GM21786 (cell line): ENCODE data around the gene ROBO1.

ENCODE experiments used
- ATAC-seq: cut with Tn5 transposase; IDR thresholded peaks from one replicate; pipeline ENCODE4 v1.9.1; 2021; ENCODE audit not compliant: unreplicated experiment

ROBO1 gene

GRCh38 chr3:78940128-78940527, 827.7 kb downstream of the ROBO1 start:
- no peak for ATAC-seq

GRCh38 chr3:78937475-78937874, 830.3 kb downstream of the ROBO1 start:
- no peak for ATAC-seq

GRCh38 chr3:78927759-78928158, 840.0 kb downstream of the ROBO1 start:
- no peak for ATAC-seq

GRCh38 chr3:78926523-78926922, 841.3 kb downstream of the ROBO1 start:
- no peak for ATAC-seq

GRCh38 chr3:78924711-78925110, 843.1 kb downstream of the ROBO1 start:
- ATAC-seq, result no peak

- peak; percentile 89 for ATAC-seq
These were observed 848.6 kb downstream of the ROBO1 start for GRCh38 chr3:78919021-78919755.

GRCh38 chr3:78918361-78919020, 849.3 kb downstream of the ROBO1 start:
- ATAC-seq, result peak; percentile 49

GRCh38 chr3:78917536-78917935, 850.3 kb downstream of the ROBO1 start:
- no peak for ATAC-seq

GRCh38 chr3:78913711-78914110, 854.1 kb downstream of the ROBO1 start:
- ATAC-seq, result no peak

GRCh38 chr3:78912687-78913086, 855.1 kb downstream of the ROBO1 start:
- ATAC-seq, result no peak

- ATAC-seq, result no peak
These were observed 855.5 kb downstream of the ROBO1 start for GRCh38 chr3:78912259-78912658.

GRCh38 chr3:78911394-78911793, 856.4 kb downstream of the ROBO1 start:
- no peak for ATAC-seq

- ATAC-seq, result no peak
These were observed 859.6 kb downstream of the ROBO1 start for GRCh38 chr3:78908236-78908635.

- ATAC-seq, result no peak
These were observed 860.4 kb downstream of the ROBO1 start for GRCh38 chr3:78907367-78907766.

GRCh38 chr3:78906930-78907329, 860.9 kb downstream of the ROBO1 start:
- no peak for ATAC-seq

- no peak for ATAC-seq
These were observed 861.6 kb downstream of the ROBO1 start for GRCh38 chr3:78906245-78906644.

- ATAC-seq, result no peak
These were observed 862.1 kb downstream of the ROBO1 start for GRCh38 chr3:78905700-78906099.

- ATAC-seq, result no peak
These were observed 866.3 kb downstream of the ROBO1 start for GRCh38 chr3:78901544-78901943.

GRCh38 chr3:78900880-78901279, 866.9 kb downstream of the ROBO1 start:
- no peak for ATAC-seq

- no peak for ATAC-seq
These were observed 867.4 kb downstream of the ROBO1 start for GRCh38 chr3:78900426-78900825.

- no peak for ATAC-seq
These were observed 872.3 kb downstream of the ROBO1 start for GRCh38 chr3:78895528-78895927.

- no peak for ATAC-seq
These were observed 873.0 kb downstream of the ROBO1 start for GRCh38 chr3:78894787-78895186.

GRCh38 chr3:78893161-78893560, 874.6 kb downstream of the ROBO1 start:
- no peak for ATAC-seq
